Liver (tissue), 9 donors: ENCODE measurements around the gene SHBG. TPM values are rescaled to one million over a fixed set of nuclear protein-coding genes. Genes with fewer than 3 reads are reported as not detected.

Experiments
- DNase-seq: peaks from one replicate; pipeline ENCODE4 v3.0.0-alpha.2; 2017; ENCODE audit warnings: low spot score
- H3K27ac ChIP-seq, 2 donors: one replicate each; pipeline ENCODE4 v1.7.0; 2013; ENCODE audit warnings: inconsistent platforms in 2 of 2, low read length in 2 of 2, control low read depth in 1 of 2, low read depth in 1 of 2, mild to moderate bottlenecking in 1 of 2
- H3K27me3 ChIP-seq, 4 donors: one replicate each; pipeline versions ENCODE4 v1.6.1 to v1.7.0; 2013; ENCODE audit warnings: low read length in 3 of 4, inconsistent platforms in 1 of 4, mild to moderate bottlenecking in 1 of 4, moderate library complexity in 1 of 4; ENCODE audit not compliant: control insufficient read depth in 4 of 4, insufficient read depth in 4 of 4
- H3K36me3 ChIP-seq, 4 donors: one replicate each; pipeline versions ENCODE4 v1.6.1 to v1.7.0; 2013; ENCODE audit warnings: low read length in 3 of 4, mild to moderate bottlenecking in 3 of 4, low read depth in 1 of 4, moderate library complexity in 1 of 4; ENCODE audit not compliant: control insufficient read depth in 4 of 4, insufficient read depth in 3 of 4
- H3K4me1 ChIP-seq, 4 donors: one replicate each; pipeline versions ENCODE4 v1.6.1 to v1.7.0; 2013; ENCODE audit warnings: low read length in 3 of 4, mild to moderate bottlenecking in 3 of 4, moderate library complexity in 1 of 4; ENCODE audit not compliant: control insufficient read depth in 4 of 4, insufficient read depth in 4 of 4
- H3K4me3 ChIP-seq, 3 donors: one replicate each; pipeline versions ENCODE4 v1.6.1 to v1.7.0; 2013; ENCODE audit warnings: low read length in 3 of 3, control low read depth in 1 of 3, low read depth in 1 of 3, mild to moderate bottlenecking in 1 of 3
- H3K9ac ChIP-seq, 2 donors: one replicate each; pipeline ENCODE4 v1.7.0; 2013; ENCODE audit warnings: low read length in 2 of 2, mild to moderate bottlenecking in 2 of 2, moderate library complexity in 2 of 2, control low read depth in 1 of 2, low read depth in 1 of 2
- H3K9me3 ChIP-seq, 4 donors: one replicate each; pipeline versions ENCODE4 v1.6.1 to v1.7.0; 2013; ENCODE audit warnings: low read length in 3 of 4; ENCODE audit not compliant: control insufficient read depth in 4 of 4
- FOXA1 ChIP-seq: IDR thresholded peaks from 2 replicates; pipeline ENCODE4 v1.6.1; 2016; ENCODE audit warnings: antibody characterized with exemption
- RAD21 ChIP-seq, 2 donors: IDR thresholded peaks; 2 replicates each; pipeline ENCODE4 v1.6.1; 2016; ENCODE audit warnings: antibody characterized with exemption in 2 of 2, mild to moderate bottlenecking in 2 of 2
- REST ChIP-seq: IDR thresholded peaks from 2 replicates; pipeline ENCODE4 v1.6.1; 2016; ENCODE audit warnings: antibody characterized with exemption, mild to moderate bottlenecking
- RXRA ChIP-seq, 2 donors: IDR thresholded peaks; 2 replicates each; pipeline ENCODE4 v1.6.1; 2017 to 2018; ENCODE audit warnings: antibody characterized with exemption in 2 of 2, mild to moderate bottlenecking in 1 of 2
- WGBS: extraction: QIAGEN DNeasy Blood & Tissue Kit; methylation state at CpG from one replicate; pipeline ENCODE4 v1.1.7; 2013; 5-methylcytosine and 5-hydroxymethylcytosine counted together
- polyA plus RNA-seq, 2 donors: library from polyadenylated mRNA; stranded (reverse) in 1 of 2; unstranded in 1 of 2; fragments of 200-250 nt in 1 of 2; fragments of >200 nt in 1 of 2; fragmentation: Nextera tagmentation in 1 of 2; extraction: Ambion mirVana in 1 of 2; gene quantifications; one replicate each; pipeline versions ENCODE4 v1.2.1 to v1.2.3, GENCODE V29; 2013 to 2015
- total RNA-seq, 2 donors: library from RNA; depleted of rRNA; stranded (reverse); fragments of >200 nt; gene quantifications; one replicate each; pipeline ENCODE4 v1.2.3, GENCODE V29; 2014
- TF ChIP-seq, protein P1 (sequence below): IDR thresholded peaks from 2 replicates; pipeline ENCODE4 v1.6.1; 2016; ENCODE audit warnings: antibody characterized with exemption
- donor health status: healthy.
- donor health status: healthy.
- donor health status: healthy.
- donor health status: healthy.
- donor health status: healthy.

The SHBG gene
- total and polyA plus RNA-seq, 4 donors, result 3.5 to 61.6 (median 22.2) TPM

DNA sequence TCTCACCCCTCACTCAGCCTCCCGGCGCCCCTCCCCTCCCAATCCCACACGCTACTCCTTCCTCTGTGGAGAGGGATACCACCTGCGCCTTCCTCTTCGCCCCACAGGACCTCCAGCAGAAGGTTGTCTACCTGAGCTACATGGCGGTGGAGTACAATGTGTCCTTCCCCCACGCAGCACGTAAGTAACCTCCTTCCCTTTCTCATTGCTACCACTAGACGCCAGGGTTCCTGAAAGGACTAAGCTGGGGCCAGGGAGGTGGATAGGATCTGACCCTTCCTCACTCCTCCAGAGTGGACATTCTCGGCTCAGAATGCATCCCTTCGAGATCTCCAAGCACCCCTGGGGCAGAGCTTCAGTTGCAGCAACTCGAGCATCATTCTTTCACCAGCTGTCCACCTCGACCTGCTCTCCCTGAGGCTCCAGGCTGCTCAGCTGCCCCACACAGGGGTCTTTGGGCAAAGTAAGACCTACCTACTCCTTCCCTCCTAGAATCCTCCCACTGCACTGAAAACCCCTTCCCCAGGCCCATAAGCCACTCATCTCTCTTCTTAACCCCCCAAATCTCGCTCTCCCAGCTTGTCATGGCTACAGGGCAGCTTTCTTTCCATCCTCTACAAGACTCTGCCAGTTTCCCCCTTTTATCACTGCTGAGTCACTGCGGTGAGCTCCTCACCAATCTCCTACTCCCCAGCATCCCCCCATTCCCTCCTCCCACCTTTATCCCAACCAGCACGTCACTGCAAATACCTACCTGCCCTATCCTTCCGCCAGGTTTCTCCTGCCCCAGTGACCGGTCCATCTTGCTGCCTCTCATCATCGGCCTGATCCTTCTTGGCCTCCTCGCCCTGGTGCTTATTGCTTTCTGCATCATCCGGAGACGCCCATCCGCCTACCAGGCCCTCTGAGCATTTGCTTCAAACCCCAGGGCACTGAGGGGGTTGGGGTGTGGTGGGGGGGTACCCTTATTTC, 49.0 kb upstream of the SHBG start (continued):
- TF ChIP-seq, protein P1, sequence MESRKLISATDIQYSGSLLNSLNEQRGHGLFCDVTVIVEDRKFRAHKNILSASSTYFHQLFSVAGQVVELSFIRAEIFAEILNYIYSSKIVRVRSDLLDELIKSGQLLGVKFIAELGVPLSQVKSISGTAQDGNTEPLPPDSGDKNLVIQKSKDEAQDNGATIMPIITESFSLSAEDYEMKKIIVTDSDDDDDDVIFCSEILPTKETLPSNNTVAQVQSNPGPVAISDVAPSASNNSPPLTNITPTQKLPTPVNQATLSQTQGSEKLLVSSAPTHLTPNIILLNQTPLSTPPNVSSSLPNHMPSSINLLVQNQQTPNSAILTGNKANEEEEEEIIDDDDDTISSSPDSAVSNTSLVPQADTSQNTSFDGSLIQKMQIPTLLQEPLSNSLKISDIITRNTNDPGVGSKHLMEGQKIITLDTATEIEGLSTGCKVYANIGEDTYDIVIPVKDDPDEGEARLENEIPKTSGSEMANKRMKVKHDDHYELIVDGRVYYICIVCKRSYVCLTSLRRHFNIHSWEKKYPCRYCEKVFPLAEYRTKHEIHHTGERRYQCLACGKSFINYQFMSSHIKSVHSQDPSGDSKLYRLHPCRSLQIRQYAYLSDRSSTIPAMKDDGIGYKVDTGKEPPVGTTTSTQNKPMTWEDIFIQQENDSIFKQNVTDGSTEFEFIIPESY, result no peak
- TF ChIP-seq RXRA (IDR thresholded peaks at IDR 0.05), result no peak

GRCh38 chr17:7582396-7583252, 47.3 kb upstream of the SHBG start:
- 87% methylated on average over 36 of the region's 36 CpGs for WGBS
- H3K27ac ChIP-seq, result peak overlapping the region; percentile 94 to 95
- H3K36me3 ChIP-seq, result peaks cover 10 to 13% (median 10%) of the 10 kb centered on the region in 4 donors
- DNase-seq, result no peak
- peaks cover 15 to 56% (median 38%) of the 10 kb centered on the region in 4 donors for H3K4me1 ChIP-seq
- H3K9me3 ChIP-seq, result no peaks in the 10 kb centered on the region
- H3K27me3 ChIP-seq, result no peaks in the 10 kb centered on the region
- peak overlapping the region; percentile 40 to 84 (median 78) for H3K4me3 ChIP-seq
- H3K9ac ChIP-seq, result no peak overlapping the region
- TF ChIP-seq, protein P1, result no peak
- no peak for TF ChIP-seq RAD21 (IDR thresholded peaks at IDR 0.05)
- TF ChIP-seq FOXA1, result no peak
- TF ChIP-seq REST, result no peak
